ENCODE results near the gene C10orf53.
"Not testable (repeated sequence)": the region's sequence is repeated elsewhere in the genome, so short reads cannot be mapped to it uniquely, and the experiment has no call there.

The C10orf53 gene

GRCh38 chr10:49652421-49653272 lies 26.8 kb upstream of the C10orf53 start:
- DNase-seq (ENCODE audit: low read depth in 2 of 2): no peak

GRCh38 chr10:49653273-49653929 lies 26.1 kb upstream of the C10orf53 start:
- no peak for DNase-seq (ENCODE audit: low read depth in 2 of 2)

GRCh38 chr10:49654036-49654693 lies 25.3 kb upstream of the C10orf53 start:
- no peak for DNase-seq (ENCODE audit: low read depth in 2 of 2)

GRCh38 chr10:49655099-49655498 lies 24.4 kb upstream of the C10orf53 start:
- no peak for DNase-seq (ENCODE audit: low read depth in 2 of 2)

- no peak for DNase-seq (ENCODE audit: low read depth in 2 of 2)
Measured at GRCh38 chr10:49656845-49657493, 22.5 kb upstream of the C10orf53 start.

GRCh38 chr10:49657606-49658005 lies 21.8 kb upstream of the C10orf53 start:
- DNase-seq (ENCODE audit: low read depth in 2 of 2): no peak

GRCh38 chr10:49661140-49661856 lies 18.2 kb upstream of the C10orf53 start:
- no peak for DNase-seq (ENCODE audit: low read depth in 2 of 2)

GRCh38 chr10:49662169-49662830 lies 17.2 kb upstream of the C10orf53 start:
- no peak for DNase-seq (ENCODE audit: low read depth in 2 of 2)

- DNase-seq (ENCODE audit: low read depth in 2 of 2): no peak
Measured at GRCh38 chr10:49663596-49663995, 15.9 kb upstream of the C10orf53 start.

- DNase-seq (ENCODE audit: low read depth in 2 of 2): no peak
Measured at GRCh38 chr10:49664006-49664841, 15.2 kb upstream of the C10orf53 start.

- DNase-seq (ENCODE audit: low read depth in 2 of 2): no peak
Measured at GRCh38 chr10:49664842-49665355, 14.6 kb upstream of the C10orf53 start.

- no peak for DNase-seq (ENCODE audit: low read depth in 2 of 2)
Measured at GRCh38 chr10:49666054-49666615, 13.3 kb upstream of the C10orf53 start.

GRCh38 chr10:49666685-49667084 lies 12.8 kb upstream of the C10orf53 start:
- DNase-seq (ENCODE audit: low read depth in 2 of 2): no peak

GRCh38 chr10:49667991-49668390 lies 11.5 kb upstream of the C10orf53 start:
- DNase-seq (ENCODE audit: low read depth in 2 of 2): no peak

- DNase-seq (ENCODE audit: low read depth in 2 of 2): no peak
Measured at GRCh38 chr10:49668684-49669083, 10.8 kb upstream of the C10orf53 start.

GRCh38 chr10:49678827-49679479 lies 498 bp upstream of the C10orf53 start:
- DNase-seq (ENCODE audit: low read depth in 2 of 2): no peak

GRCh38 chr10:49682449-49682848 lies 3.0 kb downstream of the C10orf53 start:
- not testable (repeated sequence) for DNase-seq (ENCODE audit: low read depth in 2 of 2)

- DNase-seq (ENCODE audit: low read depth in 2 of 2): no peak
Measured at GRCh38 chr10:49682879-49683278, 3.4 kb downstream of the C10orf53 start.

GRCh38 chr10:49686651-49687050 lies 7.2 kb downstream of the C10orf53 start:
- no peak for DNase-seq (ENCODE audit: low read depth in 2 of 2)
